ENCODE data around the gene KLF3. TPM values are rescaled to one million over a fixed set of nuclear protein-coding genes. Genes with fewer than 3 reads are reported as not detected.

The KLF3 gene
- total RNA-seq, 2 experiments from 2014 or later = 30.2 to 33.5 TPM

DNA sequence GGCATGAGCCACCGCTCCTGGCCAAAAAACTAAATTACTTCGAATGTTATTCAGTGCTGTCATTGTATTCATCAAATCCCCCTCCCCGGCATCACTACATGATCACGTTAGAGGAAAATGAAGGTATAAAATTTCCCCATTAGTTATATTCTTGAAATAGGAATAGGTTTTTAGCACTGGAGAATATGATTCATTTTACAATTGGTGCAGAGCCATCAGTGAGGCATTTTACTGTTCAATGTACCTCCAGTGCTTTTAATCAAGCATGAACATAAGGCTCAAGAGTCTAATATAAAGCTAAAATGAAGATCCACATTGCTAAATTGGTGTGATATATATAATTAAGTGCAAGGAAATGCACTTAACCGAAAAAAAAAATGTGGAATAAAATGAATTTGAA, 18.3 kb downstream of the KLF3 start:
- CTCF ChIA-PET = interaction anchor here (1.5 kb wide), 1 partner anchor 503 kb away, joined by 4 read pairs; no protein-coding TSS in a partner anchor
- H3K27me3 Mint-ChIP-seq = no peaks in the 10 kb centered on the region
- no peak for DNase-seq
- H3K36me3 Mint-ChIP-seq (ENCODE audit: low read depth) = peaks cover 61% of the 10 kb centered on the region
- no peak overlapping the region for H3K27ac Mint-ChIP-seq
- H3K9me3 Mint-ChIP-seq = no peaks in the 10 kb centered on the region
- POLR2A ChIA-PET = no interaction called here
- H3K4me3 Mint-ChIP-seq = no peak overlapping the region
- peaks cover 69% of the 10 kb centered on the region for H3K4me1 Mint-ChIP-seq

DNA sequence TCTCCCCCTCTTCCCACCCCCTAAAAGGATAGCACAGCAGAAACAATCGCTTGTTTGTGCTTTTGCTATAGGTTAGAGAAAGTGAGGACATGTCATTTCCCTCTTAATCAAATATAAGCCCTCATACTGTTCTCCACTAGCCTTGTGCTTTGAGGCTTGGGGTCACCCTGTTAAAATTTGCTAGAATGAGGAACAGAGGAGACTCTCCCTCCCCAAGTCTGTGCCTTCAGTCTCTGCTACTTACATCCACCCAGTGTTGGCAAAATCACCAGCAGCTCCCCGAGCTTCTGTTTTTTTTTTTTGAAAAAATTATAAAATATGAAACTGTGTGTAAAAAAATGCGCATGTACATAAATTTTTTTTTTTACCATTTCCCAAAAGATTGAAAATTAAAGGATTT, 19.3 kb downstream of the KLF3 start:
- Mint-ChIP-seq H3K9me3 (no peaks in the 10 kb centered on the region), H3K27ac (no peak overlapping the region), H3K4me3 (no peak overlapping the region), H3K4me1 (peaks cover 69% of the 10 kb centered on the region), H3K27me3 (no peaks in the 10 kb centered on the region), H3K36me3 (ENCODE audit: low read depth) (peaks cover 66% of the 10 kb centered on the region)
- DNase-seq = no peak
- ChIA-PET POLR2A (interaction anchor here (0.7 kb wide), 2 partner anchors 173 to 606 kb away, joined by 3 to 4 read pairs; no protein-coding TSS in a partner anchor), CTCF (interaction anchor here (1.0 kb wide), 1 partner anchor 363 kb away, joined by 3 read pairs; no protein-coding TSS in a partner anchor)

DNA sequence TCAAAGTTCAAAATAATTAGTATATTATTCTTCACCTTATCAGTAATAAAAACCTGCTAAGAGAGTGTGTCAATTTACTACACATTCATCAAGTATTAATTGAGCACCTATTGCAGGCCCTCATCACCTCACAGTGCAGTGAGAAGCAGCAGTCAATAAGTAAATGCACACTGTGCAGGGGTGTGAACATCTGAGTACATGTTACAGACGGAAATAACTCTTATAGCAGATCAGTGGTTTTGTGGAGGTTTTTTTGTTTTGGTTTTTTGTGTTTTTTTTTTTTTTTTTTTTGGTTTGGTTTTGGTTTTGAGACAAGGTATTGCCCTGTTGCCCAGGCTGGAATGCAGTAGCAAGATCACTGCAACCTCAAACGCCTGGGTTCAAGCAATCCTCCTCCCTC, 20.3 kb downstream of the KLF3 start:
- H3K4me1 Mint-ChIP-seq = peaks cover 76% of the 10 kb centered on the region
- CTCF ChIA-PET = interaction anchor here (0.8 kb wide), 1 partner anchor 365 kb away, joined by 3 read pairs; no protein-coding TSS in a partner anchor
- POLR2A ChIA-PET = interaction anchor here (0.6 kb wide), 1 partner anchor 98 kb away, joined by 3 read pairs; no protein-coding TSS in a partner anchor

DNA sequence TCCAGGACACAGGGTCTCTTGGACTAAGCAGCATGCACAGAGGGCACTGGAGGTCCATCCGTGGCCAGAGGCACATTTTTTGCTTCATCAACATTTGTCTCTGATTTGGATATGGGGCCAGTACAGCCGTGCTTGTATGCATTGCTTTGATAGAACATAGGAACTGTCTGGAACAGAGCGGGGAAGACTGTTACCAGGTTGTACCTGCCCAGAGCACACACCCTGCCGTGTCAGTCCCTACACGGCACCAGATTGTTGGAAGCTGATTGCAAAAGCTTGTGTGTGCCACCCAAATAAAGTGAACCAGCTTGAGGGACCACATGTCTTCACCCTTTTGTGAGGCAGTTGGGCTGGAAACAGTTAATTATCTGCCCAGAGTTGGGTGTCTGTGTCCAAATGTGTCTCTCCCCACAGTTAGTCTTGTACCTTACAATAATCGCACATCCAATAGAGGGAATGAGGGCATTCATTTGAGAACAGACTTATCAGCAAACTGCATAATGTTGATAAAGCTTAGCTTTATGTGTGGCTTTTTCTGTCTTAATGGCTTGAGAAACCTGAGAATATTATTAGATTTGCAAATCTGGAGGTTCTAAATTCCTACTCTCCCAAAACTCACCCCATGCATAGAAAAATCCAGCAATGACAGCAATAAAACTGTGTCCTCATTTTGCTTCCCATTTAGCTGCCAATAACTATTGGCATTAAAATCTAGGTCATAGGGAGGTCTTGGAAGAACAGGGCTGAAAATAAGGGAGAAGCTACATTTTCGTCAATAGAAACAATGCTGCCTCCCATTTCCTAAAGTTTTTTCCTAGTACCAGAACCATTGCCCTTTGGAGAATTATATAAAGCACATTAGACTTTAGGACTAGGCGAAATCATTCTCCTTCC, 21.2 kb downstream of the KLF3 start:
- peaks cover 73% of the 10 kb centered on the region for H3K4me1 Mint-ChIP-seq
- H3K4me3 Mint-ChIP-seq = no peak overlapping the region
- H3K27ac Mint-ChIP-seq = peak overlapping the region; percentile 68
- H3K36me3 Mint-ChIP-seq (ENCODE audit: low read depth) = peaks cover 69% of the 10 kb centered on the region
- ChIA-PET CTCF (no interaction called here), POLR2A (no interaction called here)
- H3K27me3 Mint-ChIP-seq = no peaks in the 10 kb centered on the region
- H3K9me3 Mint-ChIP-seq = no peaks in the 10 kb centered on the region
- DNase-seq = no peak

More for the DNA sequence above, 20.3 kb downstream of the KLF3 start:
- Mint-ChIP-seq H3K9me3 (no peaks in the 10 kb centered on the region), H3K27ac (peak overlapping the region; percentile 68), H3K27me3 (no peaks in the 10 kb centered on the region), H3K4me3 (no peak overlapping the region), H3K36me3 (ENCODE audit: low read depth) (peaks cover 67% of the 10 kb centered on the region)
- peak; percentile 51 for DNase-seq

DNA sequence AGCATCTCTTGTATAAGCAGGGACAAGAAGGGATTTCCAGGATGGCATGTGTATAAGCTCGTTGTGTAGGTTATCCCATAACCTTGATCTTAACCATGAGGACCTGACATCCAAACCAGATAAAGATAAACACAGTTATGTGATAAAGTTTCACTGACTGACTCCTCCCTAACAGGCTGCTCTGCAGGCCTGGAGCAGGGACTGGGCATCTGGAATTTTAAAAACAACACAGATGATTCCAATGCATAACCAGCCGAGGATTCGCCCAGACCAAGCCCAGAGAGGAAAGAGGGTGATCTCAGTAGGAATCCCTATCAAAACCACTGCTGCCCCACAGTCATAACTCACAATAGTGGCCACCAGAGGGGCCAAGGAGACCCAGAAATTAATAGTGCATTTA, 22.7 kb downstream of the KLF3 start:
- ChIA-PET POLR2A (no interaction called here), CTCF (no interaction called here)
- H3K4me3 Mint-ChIP-seq = no peak overlapping the region
- no peak for DNase-seq
- peaks cover 73% of the 10 kb centered on the region for H3K36me3 Mint-ChIP-seq (ENCODE audit: low read depth)
- H3K4me1 Mint-ChIP-seq = peaks cover 66% of the 10 kb centered on the region
- H3K9me3 Mint-ChIP-seq = no peaks in the 10 kb centered on the region
- H3K27me3 Mint-ChIP-seq = no peaks in the 10 kb centered on the region
- no peak overlapping the region for H3K27ac Mint-ChIP-seq

DNA sequence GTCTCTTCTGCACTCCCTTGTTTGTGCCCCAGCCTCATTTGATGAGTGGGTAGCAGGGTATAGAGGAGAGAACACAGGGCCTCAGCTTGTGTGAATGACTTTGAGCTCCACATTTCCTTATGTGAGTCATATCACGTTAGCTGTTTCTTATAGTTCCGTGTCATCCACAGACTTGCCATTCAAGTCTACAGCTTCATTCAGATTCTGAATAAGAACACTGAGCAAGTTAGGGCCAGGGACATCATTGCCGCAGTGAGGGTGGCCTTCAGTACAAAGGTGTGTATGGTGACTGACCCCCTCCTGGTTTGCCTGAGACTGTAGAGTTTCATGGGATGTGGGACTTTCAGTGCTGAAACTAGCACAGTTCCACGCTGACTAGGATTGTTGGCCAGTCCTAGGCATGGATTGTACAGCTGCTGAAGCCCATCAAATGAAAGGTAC, 23.6 kb downstream of the KLF3 start:
- Mint-ChIP-seq H3K27ac (no peak overlapping the region), H3K4me3 (no peak overlapping the region), H3K36me3 (ENCODE audit: low read depth) (peaks cover 72% of the 10 kb centered on the region), H3K27me3 (no peaks in the 10 kb centered on the region), H3K4me1 (peaks cover 59% of the 10 kb centered on the region), H3K9me3 (no peaks in the 10 kb centered on the region)
- CTCF ChIA-PET = interaction anchor here (0.7 to 1.0 kb wide), 2 partner anchors 9 to 12 kb away, joined by 3 to 4 read pairs; no protein-coding TSS in a partner anchor
- POLR2A ChIA-PET = no interaction called here
- DNase-seq = no peak

DNA sequence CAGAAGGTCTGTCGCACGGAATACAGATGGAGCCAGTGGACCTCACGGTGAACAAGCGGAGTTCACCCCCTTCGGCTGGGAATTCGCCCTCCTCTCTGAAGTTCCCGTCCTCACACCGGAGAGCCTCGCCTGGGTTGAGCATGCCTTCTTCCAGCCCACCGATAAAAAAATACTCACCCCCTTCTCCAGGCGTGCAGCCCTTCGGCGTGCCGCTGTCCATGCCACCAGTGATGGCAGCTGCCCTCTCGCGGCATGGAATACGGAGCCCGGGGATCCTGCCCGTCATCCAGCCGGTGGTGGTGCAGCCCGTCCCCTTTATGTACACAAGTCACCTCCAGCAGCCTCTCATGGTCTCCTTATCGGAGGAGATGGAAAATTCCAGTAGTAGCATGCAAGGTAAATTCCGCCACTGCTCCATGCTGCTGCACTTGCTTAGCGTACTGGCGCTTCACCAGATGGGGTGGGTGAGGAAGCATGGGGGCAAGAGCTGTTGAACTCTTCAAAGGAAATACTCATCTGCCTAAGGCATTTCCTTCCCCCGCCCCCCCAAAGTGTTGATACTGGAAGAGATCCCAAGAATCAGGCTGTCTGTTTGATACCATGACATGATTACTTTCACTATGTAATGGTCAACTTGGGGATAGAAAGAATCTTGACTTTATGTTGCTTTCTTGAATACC, 24.8 kb downstream of the KLF3 start:
- H3K27me3 Mint-ChIP-seq = no peaks in the 10 kb centered on the region
- no peak for DNase-seq
- ChIA-PET POLR2A (no interaction called here), CTCF (interaction anchor here (0.9 kb wide), 1 partner anchor 21 kb away, joined by 3 read pairs; no protein-coding TSS in a partner anchor)
- H3K27ac Mint-ChIP-seq = no peak overlapping the region
- peaks cover 48% of the 10 kb centered on the region for H3K4me1 Mint-ChIP-seq
- no peak overlapping the region for H3K4me3 Mint-ChIP-seq
- H3K9me3 Mint-ChIP-seq = no peaks in the 10 kb centered on the region
- H3K36me3 Mint-ChIP-seq (ENCODE audit: low read depth) = peaks cover 74% of the 10 kb centered on the region

DNA sequence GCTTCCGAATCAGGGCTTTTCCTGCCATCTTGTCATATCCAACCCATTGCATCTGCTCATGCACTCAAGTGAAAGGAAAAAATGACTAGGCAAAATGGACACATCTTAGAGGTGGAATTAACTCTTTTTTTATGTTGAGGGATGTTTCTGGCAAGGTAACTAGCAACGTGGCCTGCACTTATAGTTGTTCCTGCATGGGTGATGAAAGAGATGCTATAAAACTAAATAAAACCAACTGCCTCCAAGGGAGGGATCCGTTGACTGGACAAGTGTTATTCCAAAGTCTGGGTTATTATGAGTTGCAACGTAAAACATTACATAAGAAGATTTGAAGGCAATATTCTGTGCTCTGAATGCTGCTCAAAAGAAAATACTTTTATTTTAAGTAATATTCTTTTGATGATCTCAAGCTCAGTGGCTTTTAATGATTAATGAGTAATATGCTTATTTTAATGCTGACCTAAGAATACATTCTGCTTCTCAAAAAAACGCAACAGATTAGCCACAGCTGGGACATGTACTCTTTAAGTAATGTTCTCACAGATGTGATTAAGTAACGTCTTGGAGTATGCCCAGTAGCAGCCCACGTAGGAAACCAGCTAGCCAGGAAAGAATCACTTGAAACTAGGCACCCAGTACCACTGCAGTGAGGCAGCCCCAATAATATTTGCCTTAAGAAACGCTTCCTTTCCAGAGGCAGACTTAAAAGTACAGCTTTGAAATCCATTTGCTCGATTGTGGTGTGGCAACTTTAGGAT, 27.4 kb downstream of the KLF3 start:
- Mint-ChIP-seq H3K4me3 (no peak overlapping the region), H3K4me1 (peaks cover 25% of the 10 kb centered on the region), H3K27me3 (no peaks in the 10 kb centered on the region), H3K27ac (no peak overlapping the region), H3K36me3 (ENCODE audit: low read depth) (peaks cover 83% of the 10 kb centered on the region), H3K9me3 (no peaks in the 10 kb centered on the region)
- no peak for DNase-seq
- ChIA-PET CTCF (interaction anchor here (1.5 kb wide), 1 partner anchor 40 kb away, joined by 6 read pairs; no protein-coding TSS in a partner anchor), POLR2A (no interaction called here)

DNA sequence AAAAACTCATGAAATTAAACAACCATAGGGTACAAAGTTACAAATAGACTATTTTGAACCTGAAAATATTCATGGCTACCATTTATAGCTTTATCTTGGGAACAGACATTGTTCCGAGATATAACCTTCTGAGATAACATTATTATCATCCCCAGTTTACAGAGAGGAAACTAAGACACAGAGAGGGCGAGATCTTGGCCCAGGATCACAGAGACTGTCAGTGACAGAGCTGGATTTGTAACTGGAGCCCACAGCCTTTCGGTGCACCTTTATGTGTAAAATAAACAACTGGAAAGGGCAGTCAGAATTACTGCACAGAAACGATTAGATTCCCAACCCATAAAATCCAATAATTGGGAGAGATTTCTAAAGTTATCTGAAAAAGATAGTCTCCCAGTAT, 28.4 kb downstream of the KLF3 start:
- Mint-ChIP-seq H3K36me3 (ENCODE audit: low read depth) (peaks cover 86% of the 10 kb centered on the region), H3K27ac (no peak overlapping the region), H3K27me3 (no peaks in the 10 kb centered on the region), H3K4me3 (no peak overlapping the region), H3K9me3 (no peaks in the 10 kb centered on the region), H3K4me1 (peaks cover 16% of the 10 kb centered on the region)
- CTCF ChIA-PET = interaction anchor here (0.6 to 1.5 kb wide), 2 partner anchors 39 to 555 kb away, joined by 3 to 6 read pairs; no protein-coding TSS in a partner anchor
- DNase-seq = no peak
- POLR2A ChIA-PET = no interaction called here

DNA sequence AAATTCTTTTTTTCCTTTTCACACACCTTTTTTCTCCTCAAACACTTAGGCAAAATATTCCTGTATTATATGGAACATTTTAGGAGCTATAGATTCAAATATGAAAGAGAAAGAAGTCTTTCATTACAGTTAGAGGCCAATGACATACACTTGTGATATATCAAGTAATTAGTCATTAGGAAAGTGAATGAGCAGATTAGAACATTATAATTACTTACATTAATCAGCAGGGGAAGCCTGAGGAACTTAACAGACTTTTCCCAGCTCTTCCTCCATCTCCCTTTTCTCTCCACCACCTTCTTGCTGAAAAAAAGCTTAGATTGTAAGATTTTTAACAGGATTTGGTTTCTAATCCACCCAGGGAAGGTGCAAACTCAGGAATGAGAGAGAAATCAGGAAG, 29.6 kb downstream of the KLF3 start:
- POLR2A ChIA-PET = no interaction called here
- Mint-ChIP-seq H3K4me3 (no peak overlapping the region), H3K36me3 (ENCODE audit: low read depth) (peaks cover 86% of the 10 kb centered on the region)

DNA sequence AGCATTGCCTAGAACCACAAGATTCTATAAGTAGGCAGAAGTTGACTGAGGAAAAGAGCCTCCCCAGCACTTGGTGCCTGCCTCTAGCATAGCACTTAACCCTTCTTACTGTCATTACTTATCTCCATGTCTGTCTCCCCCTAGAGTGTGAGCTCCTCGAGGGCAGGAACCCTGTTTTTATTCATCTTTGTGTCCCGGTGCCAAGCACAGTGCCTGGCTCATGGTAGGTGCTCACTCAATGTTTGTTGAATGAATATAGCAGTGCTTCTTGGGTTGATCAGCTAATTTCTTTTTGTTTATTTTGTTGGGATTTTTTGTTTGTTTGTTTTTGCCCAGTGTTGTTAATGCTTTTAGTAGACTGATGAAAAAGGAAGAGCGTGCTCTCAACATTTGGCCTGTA, 30.3 kb downstream of the KLF3 start:
- Mint-ChIP-seq H3K27me3 (no peaks in the 10 kb centered on the region), H3K4me1 (no peaks in the 10 kb centered on the region), H3K27ac (no peak overlapping the region), H3K9me3 (no peaks in the 10 kb centered on the region), H3K36me3 (ENCODE audit: low read depth) (peaks cover 86% of the 10 kb centered on the region), H3K4me3 (no peak overlapping the region)
- no peak for DNase-seq
- POLR2A ChIA-PET = no interaction called here
- CTCF ChIA-PET = no interaction called here

More for the DNA sequence above, 29.6 kb downstream of the KLF3 start:
- no peak for DNase-seq
- H3K9me3 Mint-ChIP-seq = no peaks in the 10 kb centered on the region
- H3K27me3 Mint-ChIP-seq = no peaks in the 10 kb centered on the region
- H3K4me1 Mint-ChIP-seq = peaks cover 4% of the 10 kb centered on the region
- H3K27ac Mint-ChIP-seq = no peak overlapping the region
- CTCF ChIA-PET = no interaction called here

DNA sequence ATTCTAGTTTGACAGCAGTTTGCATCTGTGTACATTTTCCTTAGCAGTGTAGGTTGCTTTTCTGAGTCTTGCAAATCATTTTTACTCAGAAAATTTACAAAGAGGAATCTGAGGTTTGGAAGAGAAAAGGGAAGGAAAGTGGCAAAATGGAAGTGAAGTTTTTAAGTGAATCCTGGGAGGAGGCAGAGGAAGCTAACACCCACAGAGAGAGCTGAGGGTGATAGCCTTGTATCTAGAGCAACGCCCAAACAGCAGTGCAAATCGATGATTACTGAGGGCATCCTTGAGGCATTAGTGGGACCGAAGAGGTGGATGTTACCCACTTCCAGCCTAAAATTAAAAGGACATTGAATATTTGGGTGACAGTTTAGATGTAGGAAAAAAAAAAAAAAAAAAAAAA, 31.8 kb downstream of the KLF3 start:
- DNase-seq = no peak
- Mint-ChIP-seq H3K36me3 (ENCODE audit: low read depth) (peaks cover 73% of the 10 kb centered on the region), H3K27me3 (no peaks in the 10 kb centered on the region), H3K9me3 (no peaks in the 10 kb centered on the region), H3K4me3 (no peak overlapping the region), H3K4me1 (no peaks in the 10 kb centered on the region), H3K27ac (no peak overlapping the region)
- ChIA-PET POLR2A (no interaction called here), CTCF (interaction anchor here (1.0 kb wide), 1 partner anchor 29 kb away, joined by 3 read pairs; no protein-coding TSS in a partner anchor)
